Activated CD4-positive, alpha-beta T cell treated with anti-CD3 and anti-CD28 coated beads for 36 hours (primary cell): ENCODE measurements around the gene MAPK12. TPM values are rescaled to one million over a fixed set of nuclear protein-coding genes. Genes with fewer than 3 reads are reported as not detected.
A peak's percentile ranks its signal among the peaks of the same experiment; 100 is the strongest.
"Not testable (repeated sequence)": the region's sequence is repeated elsewhere in the genome, so short reads cannot be mapped to it uniquely, and the experiment has no call there.

Experiments used
- ATAC-seq: fragments of 200-7000 bp; cut with Tn5 transposase; one replicate; pipeline ENCODE4 v1.10.0; 2021; ENCODE audit warnings: mild to moderate bottlenecking, moderate library complexity
- CTCF ChIA-PET: fragments of 350-600 bp; sonication (Branson Sonifier 250); formaldehyde crosslinking; loops from one replicate; lab custom pipeline; 2021; ENCODE audit warnings: antibody characterized with exemption; lab: Charles Lee
- POLR2A ChIA-PET: fragments of 350-600 bp; sonication (Branson Sonifier 250); formaldehyde crosslinking; loops from one replicate; lab custom pipeline; 2021; ENCODE audit warnings: antibody characterized with exemption, inconsistent platforms; lab: Charles Lee
- DNase-seq: peaks from one replicate; pipeline ENCODE4 v3.0.0-alpha.2; 2020
- H3K27ac Mint-ChIP-seq: one replicate; pipeline ENCODE4 v1.8.0; 2021; ENCODE audit warnings: mixed read lengths
- H3K27me3 Mint-ChIP-seq: one replicate; pipeline ENCODE4 v1.8.0; 2021; ENCODE audit warnings: mixed read lengths
- H3K36me3 Mint-ChIP-seq: one replicate; pipeline ENCODE4 v1.8.0; 2021; ENCODE audit warnings: low read depth, mixed read lengths
- H3K4me1 Mint-ChIP-seq: one replicate; pipeline ENCODE4 v1.8.0; 2021; ENCODE audit warnings: mixed read lengths
- H3K4me3 Mint-ChIP-seq: one replicate; pipeline ENCODE4 v1.8.0; 2021; ENCODE audit warnings: mild to moderate bottlenecking, moderate library complexity, mixed read lengths
- H3K9me3 Mint-ChIP-seq: one replicate; pipeline ENCODE4 v1.8.0; 2021; ENCODE audit warnings: low read depth, mixed read lengths
- intact Hi-C, 2 experiments: fragments of 100-400 bp; cut with DNase I in 1 of 2; cut with micrococcal nuclease in 1 of 2; formaldehyde crosslinking; loops; one replicate each; pipeline versions ENCODE4 v1.14.2 to v1.15.1; 2022 to 2024; cut with DNase I, micrococcal nuclease
- total RNA-seq, 2 experiments: library from RNA; stranded (reverse); gene quantifications; one replicate each; pipeline ENCODE4 v1.2.3, GENCODE V29; 2021

The MAPK12 gene
- total RNA-seq, 2 experiments from 2014 or later, result 5.4 to 8.1 TPM

- ChIA-PET CTCF (interaction anchor here (0.6 to 0.9 kb wide), 2 partner anchors 21 to 38 kb away, joined by 3 read pairs; no protein-coding TSS in a partner anchor), POLR2A (no interaction called here)
- peaks cover 2% of the 10 kb centered on the region for H3K27me3 Mint-ChIP-seq
- no peak overlapping the region for H3K27ac Mint-ChIP-seq
- intact Hi-C loops, result loop anchor here in 1 of 2 experiments (5.0 kb wide), 1 partner anchor 49 kb away; the partner anchor contains the start of gene DENND6B
- no peaks in the 10 kb centered on the region for H3K9me3 Mint-ChIP-seq
- no peaks in the 10 kb centered on the region for H3K36me3 Mint-ChIP-seq
- DNase-seq (no peak), ATAC-seq (no peak)
- no peak overlapping the region for H3K4me3 Mint-ChIP-seq
- H3K4me1 Mint-ChIP-seq, result no peaks in the 10 kb centered on the region
These were observed 17.0 kb upstream of the MAPK12 start for GRCh38 chr22:50278461-50278860.

DNA sequence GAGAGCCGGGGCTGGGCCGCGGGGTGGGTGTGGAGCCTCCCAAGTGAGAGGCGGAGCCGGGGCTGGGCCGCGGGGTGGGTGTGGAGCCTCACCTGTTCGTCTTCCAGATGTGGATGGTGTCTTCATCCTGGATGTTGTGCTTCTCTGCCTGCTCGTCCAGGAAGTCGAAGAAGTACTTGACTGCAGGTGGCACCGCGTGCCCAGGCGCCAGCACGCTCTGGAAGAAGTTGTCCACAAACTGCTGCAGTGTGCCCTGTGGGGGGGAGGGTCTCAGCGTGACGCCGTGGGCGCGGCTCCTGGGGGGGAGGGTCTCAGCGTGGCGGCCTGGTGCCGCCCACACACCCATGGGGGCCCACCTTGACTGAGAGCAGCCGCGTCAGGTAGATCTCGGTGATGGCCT is 16.3 kb upstream of the MAPK12 start:
- H3K4me3 Mint-ChIP-seq, result no peak overlapping the region
- CTCF ChIA-PET, result no interaction called here
- H3K9me3 Mint-ChIP-seq, result no peaks in the 10 kb centered on the region
- H3K27ac Mint-ChIP-seq, result no peak overlapping the region
- DNase-seq, result no peak
- no peaks in the 10 kb centered on the region for H3K36me3 Mint-ChIP-seq
- POLR2A ChIA-PET, result no interaction called here
- intact Hi-C loops, result loop anchor here in 1 of 2 experiments (5.0 kb wide), 1 partner anchor 50 kb away; the partner anchor contains the start of gene DENND6B
- H3K27me3 Mint-ChIP-seq, result peaks cover 2% of the 10 kb centered on the region
- H3K4me1 Mint-ChIP-seq, result no peaks in the 10 kb centered on the region
- ATAC-seq, result no peak

- H3K27me3 Mint-ChIP-seq, result peaks cover 2% of the 10 kb centered on the region
- peak; percentile 70 for ATAC-seq
- H3K27ac Mint-ChIP-seq, result no peak overlapping the region
- peaks cover 1% of the 10 kb centered on the region for H3K4me1 Mint-ChIP-seq
- H3K9me3 Mint-ChIP-seq, result no peaks in the 10 kb centered on the region
- intact Hi-C loops, result loop anchor here (1.0 to 5.0 kb wide), 3 partner anchors 51 to 66 kb away; partner anchors contain the start of gene DENND6B (in 2 of the 2)
- no peaks in the 10 kb centered on the region for H3K36me3 Mint-ChIP-seq
- ChIA-PET CTCF (interaction anchor here (0.6 to 2.4 kb wide), 6 partner anchors 30 to 345 kb away, joined by 3 to 16 read pairs (median 4); partner anchors contain the start of gene PLXNB2), POLR2A (no interaction called here)
- DNase-seq, result peak; percentile 81
- no peak overlapping the region for H3K4me3 Mint-ChIP-seq
These were observed 14.7 kb upstream of the MAPK12 start for GRCh38 chr22:50276143-50276542.

GRCh38 chr22:50275181-50276055 is 13.9 kb upstream of the MAPK12 start:
- ChIA-PET CTCF (interaction anchor here (0.7 to 2.4 kb wide), 5 partner anchors 32 to 66 kb away, joined by 3 to 16 read pairs (median 4); no protein-coding TSS in a partner anchor), POLR2A (no interaction called here)
- H3K4me1 Mint-ChIP-seq, result peaks cover 4% of the 10 kb centered on the region
- H3K27ac Mint-ChIP-seq, result no peak overlapping the region
- no peaks in the 10 kb centered on the region for H3K36me3 Mint-ChIP-seq
- H3K27me3 Mint-ChIP-seq, result peaks cover 2% of the 10 kb centered on the region
- DNase-seq (no peak), ATAC-seq (no peak)
- no peaks in the 10 kb centered on the region for H3K9me3 Mint-ChIP-seq
- H3K4me3 Mint-ChIP-seq, result no peak overlapping the region
- intact Hi-C loops, result loop anchor here (1.0 to 5.0 kb wide), 4 partner anchors 52 to 225 kb away; partner anchors contain the start of gene DENND6B (in 2 of the 2)

GRCh38 chr22:50274771-50275170 is 13.3 kb upstream of the MAPK12 start:
- CTCF ChIA-PET, result interaction anchor here (0.7 to 1.0 kb wide), 2 partner anchors 32 to 45 kb away, joined by 3 to 4 read pairs; no protein-coding TSS in a partner anchor
- no peaks in the 10 kb centered on the region for H3K9me3 Mint-ChIP-seq
- POLR2A ChIA-PET, result no interaction called here
- DNase-seq (no peak), ATAC-seq (no peak)
- no peak overlapping the region for H3K4me3 Mint-ChIP-seq
- peaks cover 2% of the 10 kb centered on the region for H3K27me3 Mint-ChIP-seq
- H3K36me3 Mint-ChIP-seq, result no peaks in the 10 kb centered on the region
- intact Hi-C loops, result loop anchor here (2.0 to 5.0 kb wide), 2 partner anchors 53 to 226 kb away; partner anchors contain the start of gene DENND6B (in 1 of the 2)
- H3K4me1 Mint-ChIP-seq, result peaks cover 4% of the 10 kb centered on the region
- H3K27ac Mint-ChIP-seq, result no peak overlapping the region

GRCh38 chr22:50274311-50274710 is 12.8 kb upstream of the MAPK12 start:
- peaks cover 2% of the 10 kb centered on the region for H3K27me3 Mint-ChIP-seq
- H3K9me3 Mint-ChIP-seq, result no peaks in the 10 kb centered on the region
- peaks cover 6% of the 10 kb centered on the region for H3K4me1 Mint-ChIP-seq
- intact Hi-C loops, result loop anchor here in 1 of 2 experiments (2.0 kb wide), 1 partner anchor 226 kb away; no protein-coding TSS in a partner anchor
- H3K27ac Mint-ChIP-seq, result no peak overlapping the region
- POLR2A ChIA-PET, result no interaction called here
- DNase-seq (peak; percentile 71), ATAC-seq (peak; percentile 23)
- CTCF ChIA-PET, result no interaction called here
- no peak overlapping the region for H3K4me3 Mint-ChIP-seq
- no peaks in the 10 kb centered on the region for H3K36me3 Mint-ChIP-seq

- H3K4me1 Mint-ChIP-seq, H3K9me3 Mint-ChIP-seq, H3K4me3 Mint-ChIP-seq, H3K36me3 Mint-ChIP-seq, H3K27ac Mint-ChIP-seq, H3K27me3 Mint-ChIP-seq, DNase-seq, ATAC-seq, POLR2A ChIA-PET: not testable (repeated sequence)
- intact Hi-C loops, result loop anchor here in 1 of 2 experiments (2.0 kb wide), 1 partner anchor 227 kb away; no protein-coding TSS in a partner anchor
- CTCF ChIA-PET, result interaction anchor here (0.6 kb wide), 1 partner anchor 14 kb away, joined by 3 read pairs; no protein-coding TSS in a partner anchor
These were observed 12.3 kb upstream of the MAPK12 start for GRCh38 chr22:50273781-50274180.

GRCh38 chr22:50273352-50273751 is 11.9 kb upstream of the MAPK12 start:
- H3K9me3 Mint-ChIP-seq, H3K27me3 Mint-ChIP-seq, POLR2A ChIA-PET, H3K36me3 Mint-ChIP-seq, H3K4me1 Mint-ChIP-seq, intact Hi-C loops, ATAC-seq, DNase-seq, H3K27ac Mint-ChIP-seq, H3K4me3 Mint-ChIP-seq: not testable (repeated sequence)
- CTCF ChIA-PET, result interaction anchor here (0.6 kb wide), 1 partner anchor 14 kb away, joined by 3 read pairs; no protein-coding TSS in a partner anchor

GRCh38 chr22:50272044-50272802 is 10.7 kb upstream of the MAPK12 start:
- DNase-seq, result no peak
- CTCF ChIA-PET, result interaction anchor here (0.6 to 1.6 kb wide), 4 partner anchors 20 to 349 kb away, joined by 3 to 6 read pairs (median 4); partner anchors contain the start of gene DENND6B
- peaks cover 13% of the 10 kb centered on the region for H3K4me1 Mint-ChIP-seq
- no peaks in the 10 kb centered on the region for H3K36me3 Mint-ChIP-seq
- intact Hi-C loops, result no loop called here
- peaks cover 4% of the 10 kb centered on the region for H3K27me3 Mint-ChIP-seq
- no peak overlapping the region for H3K27ac Mint-ChIP-seq
- no peaks in the 10 kb centered on the region for H3K9me3 Mint-ChIP-seq
- ATAC-seq, result no peak
- no peak overlapping the region for H3K4me3 Mint-ChIP-seq
- POLR2A ChIA-PET, result no interaction called here

DNA sequence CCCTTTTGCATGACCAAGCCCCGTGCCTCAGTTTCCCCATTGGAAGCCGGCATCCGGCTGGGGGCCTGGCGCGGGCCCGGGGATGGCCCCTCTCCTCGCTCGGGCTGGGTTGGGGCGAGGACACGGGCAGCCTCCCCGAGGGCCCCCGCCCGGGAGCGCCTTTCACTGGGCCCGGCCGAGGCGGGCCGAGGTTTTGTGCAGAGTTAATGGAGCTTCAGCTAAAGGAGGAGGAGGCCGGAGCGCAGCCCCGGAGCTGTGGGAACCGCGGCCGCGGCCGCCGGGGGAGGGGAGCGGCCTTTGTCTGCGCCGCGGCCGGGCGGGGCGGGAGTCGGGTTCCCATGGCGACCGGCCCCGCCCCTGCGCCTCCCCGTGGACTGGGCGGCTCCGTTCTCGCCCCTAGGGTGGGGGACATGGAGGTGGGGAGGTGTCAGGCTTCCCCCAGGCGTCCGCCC is 10.1 kb upstream of the MAPK12 start:
- H3K27ac Mint-ChIP-seq, result no peak overlapping the region
- H3K36me3 Mint-ChIP-seq, result no peaks in the 10 kb centered on the region
- DNase-seq, result peak; percentile 77
- H3K9me3 Mint-ChIP-seq, result no peaks in the 10 kb centered on the region
- no peak for ATAC-seq
- peaks cover 13% of the 10 kb centered on the region for H3K4me1 Mint-ChIP-seq
- ChIA-PET CTCF (interaction anchor here (1.5 to 1.6 kb wide), 2 partner anchors 19 to 349 kb away, joined by 6 read pairs; no protein-coding TSS in a partner anchor), POLR2A (no interaction called here)
- no peak overlapping the region for H3K4me3 Mint-ChIP-seq
- intact Hi-C loops, result loop anchor here (2.0 kb wide), 5 partner anchors 27 to 357 kb away; partner anchors contain the start of genes ARSA (in 1 of the 2), CHKB (in 1 of the 2), PIM3 (in 1 of the 2) and SBF1 (in 1 of the 2)
- H3K27me3 Mint-ChIP-seq, result peaks cover 4% of the 10 kb centered on the region
